ENCODE measurements around the gene HOXB4.

DNA sequence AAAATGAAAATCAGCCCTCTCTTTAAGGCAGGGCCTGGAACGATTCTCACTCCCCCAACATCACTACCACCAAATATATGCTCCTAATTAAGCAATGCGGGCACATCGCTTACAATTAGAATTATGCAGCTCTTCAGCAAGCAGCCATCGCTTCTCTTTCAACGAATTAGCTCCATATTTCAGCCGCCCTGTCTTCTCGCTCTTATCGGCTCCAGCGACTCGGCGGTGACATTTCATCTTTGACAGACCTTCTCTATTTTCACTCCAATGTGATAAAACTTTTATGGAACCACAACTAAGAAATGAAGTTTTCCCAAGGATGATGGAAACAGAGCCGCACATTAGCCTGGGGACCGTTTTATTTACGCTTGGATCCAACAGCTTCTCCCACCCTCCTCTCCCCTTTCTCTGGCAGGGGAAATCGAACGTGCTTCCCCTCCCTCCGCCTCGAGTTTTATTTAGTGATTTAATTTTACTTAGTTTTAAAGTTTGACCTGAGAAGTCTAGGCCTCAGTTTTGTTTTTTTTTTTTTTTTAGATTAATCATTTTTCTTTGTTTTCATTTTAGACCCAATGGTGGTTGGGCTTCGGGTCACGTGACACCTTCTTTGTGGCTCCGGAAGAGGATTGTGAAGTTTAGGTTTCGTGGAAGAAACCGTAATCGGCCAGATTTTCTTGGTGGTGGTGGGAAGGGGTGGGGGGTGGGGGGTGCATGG is 30.2 kb downstream of the HOXB4 start:
- no peak for TF ChIP-seq POLR2A (IDR thresholded peaks at IDR 0.05; ENCODE audit: low read depth, low read length)
- no peak for TF ChIP-seq POU2F2 (IDR thresholded peaks at IDR 0.05; ENCODE audit: low read depth, low read length)
- no peak for TF ChIP-seq TAF1 (IDR thresholded peaks at IDR 0.05; ENCODE audit: low read depth, low read length)

Data from GM12891 (cell line).